GM10266 (cell line): ENCODE data around the gene AFG3L2.

Experiments used
- DNase-seq: peaks from one replicate; pipeline ENCODE4 v3.0.0; 2012; ENCODE audit errors: extremely low spot score
- CTCF ChIP-seq: IDR thresholded peaks from 2 replicates; pipeline ENCODE4 v1.5.1; 2012; ENCODE audit warnings: mild to moderate bottlenecking, low read depth; ENCODE audit not compliant: control insufficient read depth, insufficient read depth; ENCODE audit errors: missing control alignments

Gene AFG3L2

GRCh38 chr18:12369211-12369610, 7.8 kb downstream of the AFG3L2 start:
- no peak for DNase-seq
- no peak for TF ChIP-seq CTCF

GRCh38 chr18:12366784-12367183, 10.2 kb downstream of the AFG3L2 start:
- no peak for TF ChIP-seq CTCF
- DNase-seq = no peak

- no peak for TF ChIP-seq CTCF
- no peak for DNase-seq
Measured at GRCh38 chr18:12366379-12366778, 10.6 kb downstream of the AFG3L2 start.

- TF ChIP-seq CTCF = no peak
- DNase-seq = no peak
Measured at GRCh38 chr18:12362473-12363174, 14.4 kb downstream of the AFG3L2 start.

GRCh38 chr18:12361770-12362378, 15.2 kb downstream of the AFG3L2 start:
- no peak for DNase-seq
- TF ChIP-seq CTCF = no peak

GRCh38 chr18:12359515-12359927, 17.5 kb downstream of the AFG3L2 start:
- no peak for DNase-seq
- TF ChIP-seq CTCF = no peak

- TF ChIP-seq CTCF = no peak
- DNase-seq = no peak
Measured at GRCh38 chr18:12352188-12352587, 24.8 kb downstream of the AFG3L2 start.
